SJCRH30 (cell line): ENCODE measurements around the gene CACNA1C. TPM values are rescaled to one million over a fixed set of nuclear protein-coding genes. Genes with fewer than 3 reads are reported as not detected.
"Not testable (repeated sequence)": the region's sequence is repeated elsewhere in the genome, so short reads cannot be mapped to it uniquely, and the experiment has no call there.

Experiments used
- DNase-seq, 2 experiments: peaks; one replicate each; pipeline ENCODE4 v3.0.0-alpha.2; 2015 to 2020
- H3K27ac ChIP-seq: fragments of 250-450 bp; sonication (Bioruptor Pico); 2 replicates; pipeline ENCODE4 v1.5.1; 2020; ENCODE audit warnings: mild to moderate bottlenecking, moderate library complexity
- H3K27me3 ChIP-seq: fragments of 250-450 bp; sonication (Bioruptor Pico); 2 replicates; pipeline ENCODE4 v1.5.1; 2020; ENCODE audit warnings: mild to moderate bottlenecking, moderate library complexity
- H3K36me3 ChIP-seq: fragments of 250-450 bp; sonication (Bioruptor Pico); 2 replicates; pipeline ENCODE4 v1.5.1; 2020; ENCODE audit warnings: mild to moderate bottlenecking, moderate library complexity
- H3K4me1 ChIP-seq: fragments of 250-450 bp; sonication (Bioruptor Pico); 2 replicates; pipeline ENCODE4 v1.5.1; 2020; ENCODE audit warnings: mild to moderate bottlenecking, moderate library complexity
- H3K4me3 ChIP-seq: fragments of 250-450 bp; sonication (Bioruptor Pico); 2 replicates; pipeline ENCODE4 v1.5.1; 2020; ENCODE audit warnings: mild to moderate bottlenecking, moderate library complexity
- H3K9me3 ChIP-seq: fragments of 250-450 bp; sonication (Bioruptor Pico); replicated peaks from 2 replicates; pipeline ENCODE4 v1.5.1; 2020; ENCODE audit warnings: mild to moderate bottlenecking, moderate library complexity
- total RNA-seq: library from RNA; depleted of rRNA; stranded (reverse); fragments of >200 nt; shearing (Covaris generic); gene quantifications from 2 replicates; pipeline ENCODE4 v1.2.3, GENCODE V29; 2014

CACNA1C gene
- total RNA-seq, 1 experiment from 2014 or later, result not detected

- H3K4me3 ChIP-seq, result no peak overlapping the region
- peaks cover 12% of the 10 kb centered on the region; the same call in 1 of the 2 replicates for H3K27me3 ChIP-seq
- no peak overlapping the region for H3K27ac ChIP-seq
- DNase-seq, result no peak
- H3K36me3 ChIP-seq, result no peaks in the 10 kb centered on the region
- H3K4me1 ChIP-seq, result no peaks in the 10 kb centered on the region
- peaks cover under 1% of the 10 kb centered on the region; the same call in 1 of the 2 replicates for H3K9me3 ChIP-seq
Measured at GRCh38 chr12:2076728-2077127, 23.9 kb downstream of the CACNA1C start.

GRCh38 chr12:2080604-2081003 lies 27.8 kb downstream of the CACNA1C start:
- Histone ChIP-seq H3K27ac (no peak overlapping the region), H3K4me1 (no peaks in the 10 kb centered on the region), H3K27me3 (peaks cover 4% of the 10 kb centered on the region; the same call in 1 of the 2 replicates), H3K4me3 (no peak overlapping the region), H3K9me3 (no peaks in the 10 kb centered on the region), H3K36me3 (no peaks in the 10 kb centered on the region)
- no peak for DNase-seq

- Histone ChIP-seq H3K27me3 (no peaks in the 10 kb centered on the region), H3K36me3 (no peaks in the 10 kb centered on the region), H3K4me3 (no peak overlapping the region), H3K27ac (no peak overlapping the region), H3K9me3 (no peaks in the 10 kb centered on the region), H3K4me1 (no peaks in the 10 kb centered on the region)
- no peak for DNase-seq
Measured at GRCh38 chr12:2082321-2082720, 29.5 kb downstream of the CACNA1C start.

GRCh38 chr12:2083008-2083407 lies 30.2 kb downstream of the CACNA1C start:
- peaks cover 5% of the 10 kb centered on the region; the same call in 1 of the 2 replicates for H3K27me3 ChIP-seq
- H3K4me1 ChIP-seq, result no peaks in the 10 kb centered on the region
- H3K9me3 ChIP-seq, result no peaks in the 10 kb centered on the region
- no peak overlapping the region for H3K27ac ChIP-seq
- no peak overlapping the region for H3K4me3 ChIP-seq
- DNase-seq, result no peak
- H3K36me3 ChIP-seq, result no peaks in the 10 kb centered on the region

GRCh38 chr12:2083561-2083960 lies 30.8 kb downstream of the CACNA1C start:
- no peak overlapping the region for H3K27ac ChIP-seq
- H3K4me3 ChIP-seq, result no peak overlapping the region
- DNase-seq, result no peak

GRCh38 chr12:2084553-2085296 lies 31.9 kb downstream of the CACNA1C start:
- no peaks in the 10 kb centered on the region for H3K9me3 ChIP-seq
- H3K4me1 ChIP-seq, result no peaks in the 10 kb centered on the region
- no peak overlapping the region for H3K27ac ChIP-seq
- H3K27me3 ChIP-seq, result peaks cover 7% of the 10 kb centered on the region; the same call in 1 of the 2 replicates
- DNase-seq, result no peak
- H3K4me3 ChIP-seq, result no peak overlapping the region
- H3K36me3 ChIP-seq, result no peaks in the 10 kb centered on the region

More at GRCh38 chr12:2083561-2083960, 30.8 kb downstream of the CACNA1C start:
- Histone ChIP-seq H3K36me3 (no peaks in the 10 kb centered on the region), H3K27me3 (peaks cover 7% of the 10 kb centered on the region; the same call in 1 of the 2 replicates), H3K4me1 (no peaks in the 10 kb centered on the region), H3K9me3 (no peaks in the 10 kb centered on the region)

GRCh38 chr12:2092354-2092753 lies 39.6 kb downstream of the CACNA1C start:
- Histone ChIP-seq H3K27me3 (peaks cover 18% of the 10 kb centered on the region), H3K9me3 (no peaks in the 10 kb centered on the region), H3K36me3 (no peaks in the 10 kb centered on the region), H3K27ac (no peak overlapping the region), H3K4me3 (no peak overlapping the region), H3K4me1 (no peaks in the 10 kb centered on the region)
- no peak for DNase-seq

- no peaks in the 10 kb centered on the region for H3K9me3 ChIP-seq
- no peak overlapping the region for H3K4me3 ChIP-seq
- H3K36me3 ChIP-seq, result no peaks in the 10 kb centered on the region
- no peak for DNase-seq
- H3K4me1 ChIP-seq, result no peaks in the 10 kb centered on the region
- peaks cover 19% of the 10 kb centered on the region for H3K27me3 ChIP-seq
- H3K27ac ChIP-seq, result no peak overlapping the region
Measured at GRCh38 chr12:2092890-2093289, 40.1 kb downstream of the CACNA1C start.

GRCh38 chr12:2094597-2094996 lies 41.8 kb downstream of the CACNA1C start:
- no peak overlapping the region for H3K4me3 ChIP-seq
- no peaks in the 10 kb centered on the region for H3K4me1 ChIP-seq
- no peak for DNase-seq
- H3K9me3 ChIP-seq, result no peaks in the 10 kb centered on the region
- no peak overlapping the region for H3K27ac ChIP-seq
- no peaks in the 10 kb centered on the region for H3K36me3 ChIP-seq
- peaks cover 21% of the 10 kb centered on the region for H3K27me3 ChIP-seq

GRCh38 chr12:2095878-2096277 lies 43.1 kb downstream of the CACNA1C start:
- Histone ChIP-seq H3K27ac (no peak overlapping the region), H3K4me3 (no peak overlapping the region), H3K9me3 (no peaks in the 10 kb centered on the region), H3K27me3 (peaks cover 21% of the 10 kb centered on the region), H3K36me3 (no peaks in the 10 kb centered on the region), H3K4me1 (no peaks in the 10 kb centered on the region)
- no peak for DNase-seq

GRCh38 chr12:2097617-2098016 lies 44.8 kb downstream of the CACNA1C start:
- no peaks in the 10 kb centered on the region for H3K4me1 ChIP-seq
- no peak overlapping the region for H3K4me3 ChIP-seq
- H3K36me3 ChIP-seq, result no peaks in the 10 kb centered on the region
- no peak for DNase-seq
- no peaks in the 10 kb centered on the region for H3K9me3 ChIP-seq
- H3K27ac ChIP-seq, result no peak overlapping the region
- H3K27me3 ChIP-seq, result peaks cover 19% of the 10 kb centered on the region

- no peak for DNase-seq
- Histone ChIP-seq H3K27me3 (peaks cover 19% of the 10 kb centered on the region), H3K9me3 (no peaks in the 10 kb centered on the region; the same call in 1 of the 2 replicates), H3K4me3 (no peak overlapping the region), H3K27ac (no peak overlapping the region), H3K4me1 (no peaks in the 10 kb centered on the region), H3K36me3 (no peaks in the 10 kb centered on the region)
Measured at GRCh38 chr12:2098852-2099251, 46.1 kb downstream of the CACNA1C start.

GRCh38 chr12:2099595-2099994 lies 46.8 kb downstream of the CACNA1C start:
- Histone ChIP-seq H3K4me3 (no peak overlapping the region), H3K9me3 (no peaks in the 10 kb centered on the region; the same call in 1 of the 2 replicates), H3K27me3 (peaks cover 19% of the 10 kb centered on the region), H3K4me1 (no peaks in the 10 kb centered on the region), H3K36me3 (no peaks in the 10 kb centered on the region), H3K27ac (no peak overlapping the region)
- no peak for DNase-seq

- peaks cover 16% of the 10 kb centered on the region for H3K27me3 ChIP-seq
- no peaks in the 10 kb centered on the region for H3K36me3 ChIP-seq
- no peak overlapping the region for H3K4me3 ChIP-seq
- no peaks in the 10 kb centered on the region for H3K4me1 ChIP-seq
- H3K9me3 ChIP-seq, result no peaks in the 10 kb centered on the region; the same call in 1 of the 2 replicates
- no peak for DNase-seq
- no peak overlapping the region for H3K27ac ChIP-seq
Measured at GRCh38 chr12:2101359-2101758, 48.6 kb downstream of the CACNA1C start.

GRCh38 chr12:2101771-2102170 lies 49.0 kb downstream of the CACNA1C start:
- H3K36me3 ChIP-seq, result no peaks in the 10 kb centered on the region
- peaks cover 12% of the 10 kb centered on the region for H3K27me3 ChIP-seq
- DNase-seq, result no peak
- no peaks in the 10 kb centered on the region; the same call in 1 of the 2 replicates for H3K9me3 ChIP-seq
- no peaks in the 10 kb centered on the region for H3K4me1 ChIP-seq
- no peak overlapping the region for H3K27ac ChIP-seq
- H3K4me3 ChIP-seq, result no peak overlapping the region

GRCh38 chr12:2102736-2103135 lies 49.9 kb downstream of the CACNA1C start:
- H3K9me3 ChIP-seq, H3K4me1 ChIP-seq, H3K36me3 ChIP-seq, H3K4me3 ChIP-seq, H3K27ac ChIP-seq, DNase-seq, H3K27me3 ChIP-seq: not testable (repeated sequence)
